IPS DF 6.9 (cell line): ENCODE data around the gene ST6GALNAC6.
A peak's percentile ranks its signal among the peaks of the same experiment; 100 is the strongest.

Source experiments
- DNase-seq: peaks from one replicate; pipeline ENCODE4 v3.0.0-alpha.2; 2013; ENCODE audit warnings: low read depth, low spot score
- H3K27ac ChIP-seq: one replicate; pipeline ENCODE4 v1.5.1; 2013; ENCODE audit warnings: low read length, control low read depth
- H3K27me3 ChIP-seq: 2 replicates; pipeline ENCODE4 v1.6.1; 2013; ENCODE audit warnings: mild to moderate bottlenecking, low read length; ENCODE audit not compliant: control insufficient read depth, insufficient read depth
- H3K36me3 ChIP-seq: 2 replicates; pipeline ENCODE4 v1.6.1; 2013; ENCODE audit warnings: low read length; ENCODE audit not compliant: control insufficient read depth, insufficient read depth
- H3K4me1 ChIP-seq: 2 replicates; pipeline ENCODE4 v1.6.1; 2013; ENCODE audit warnings: low read length; ENCODE audit not compliant: control insufficient read depth, insufficient read depth
- H3K4me3 ChIP-seq: 2 replicates; pipeline ENCODE4 v1.5.1; 2013; ENCODE audit warnings: mild to moderate bottlenecking, low read length
- H3K9me3 ChIP-seq: 2 replicates; pipeline ENCODE4 v1.6.1; 2013; ENCODE audit warnings: low read length, inconsistent platforms; ENCODE audit not compliant: control insufficient read depth, insufficient read depth
- WGBS: extraction: QIAGEN DNeasy Blood & Tissue Kit; methylation state at CpG from one replicate; pipeline ENCODE4 v1.1.7; 2013; ENCODE audit warnings: mixed read lengths, missing lambda C conversion rate; ENCODE audit not compliant: insufficient read length, insufficient coverage; 5-methylcytosine and 5-hydroxymethylcytosine counted together

ST6GALNAC6 gene

DNA sequence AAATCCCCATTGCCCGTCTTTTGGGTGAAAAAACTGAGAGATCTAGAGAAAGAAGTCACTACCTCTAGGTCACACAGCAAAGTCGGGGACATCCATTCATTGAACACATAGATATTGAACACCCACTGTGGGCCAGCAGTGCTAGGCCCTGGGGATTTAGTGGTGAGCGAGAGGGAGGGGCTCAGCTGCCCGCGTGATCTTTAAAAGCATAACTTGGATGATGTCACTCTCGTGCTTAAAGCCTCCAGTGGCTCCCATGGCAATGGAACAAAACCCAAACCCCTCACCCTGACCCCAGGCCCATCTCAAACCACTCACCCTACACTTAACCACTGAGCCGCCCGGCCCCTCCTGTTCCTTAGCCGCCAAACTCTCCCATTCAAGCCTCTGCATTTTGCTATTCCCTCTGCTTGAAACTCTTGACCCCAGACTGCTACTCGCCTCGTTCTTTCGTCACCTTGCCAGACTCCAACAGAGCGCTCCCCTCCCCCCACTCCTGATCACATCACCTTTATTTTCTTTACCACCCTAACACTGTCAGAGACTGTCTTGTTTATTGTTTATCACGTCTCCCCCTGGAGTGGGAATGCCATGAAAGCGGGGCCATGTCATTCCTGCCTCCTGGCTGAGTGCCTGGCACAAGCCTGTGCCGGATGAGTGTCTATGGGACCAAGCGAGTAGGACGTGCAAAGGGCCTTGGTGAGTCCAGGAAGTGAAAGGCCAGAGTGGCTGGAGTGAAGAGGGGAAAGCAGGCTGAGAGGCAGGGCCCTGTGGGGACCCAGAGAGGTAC lies 31.9 kb upstream of the ST6GALNAC6 start:
- DNase-seq = no peak
- H3K27ac ChIP-seq = no peak overlapping the region
- no CpG with 5 or more reads among the region's 18 CpGs for WGBS
- H3K4me3 ChIP-seq = peak overlapping the region; percentile 59; the same call in 1 of the 2 replicates
- H3K27me3 ChIP-seq = no peaks in the 10 kb centered on the region
- peaks cover 16% of the 10 kb centered on the region for H3K4me1 ChIP-seq
- 0 out of 2 replicates have a peak, but pooled peaks cover 2% of the 10 kb centered on the region for H3K36me3 ChIP-seq
- H3K9me3 ChIP-seq = no peaks in the 10 kb centered on the region

- H3K4me1 ChIP-seq = peaks cover 16% of the 10 kb centered on the region
- 0 out of 2 replicates have a peak, but pooled peaks cover 1% of the 10 kb centered on the region for H3K36me3 ChIP-seq
- H3K27me3 ChIP-seq = no peaks in the 10 kb centered on the region
- DNase-seq = no peak
- H3K27ac ChIP-seq = no peak within 1 kb of the TSS
- no CpG with 5 or more reads among the region's 70 CpGs for WGBS
- H3K4me3 ChIP-seq = peak within 1 kb of the TSS; percentile 59
- H3K9me3 ChIP-seq = no peaks in the 10 kb centered on the region
Observed at GRCh38 chr9:127930231-127931091, 31.1 kb upstream of the ST6GALNAC6 start, which contains the start of gene PIP5KL1. PIP5KL1 (minus strand) TSS chr9:127930777; CDS start chr9:127930752, 25 bp downstream.

GRCh38 chr9:127929625-127929979 lies 30.2 kb upstream of the ST6GALNAC6 start:
- H3K27me3 ChIP-seq = no peaks in the 10 kb centered on the region
- no peaks in the 10 kb centered on the region for H3K9me3 ChIP-seq
- DNase-seq = no peak
- no peak overlapping the region for H3K27ac ChIP-seq
- H3K36me3 ChIP-seq = no peaks in the 10 kb centered on the region
- WGBS = no CpG with 5 or more reads among the region's 10 CpGs
- no peak overlapping the region for H3K4me3 ChIP-seq
- peaks cover 16% of the 10 kb centered on the region for H3K4me1 ChIP-seq

DNA sequence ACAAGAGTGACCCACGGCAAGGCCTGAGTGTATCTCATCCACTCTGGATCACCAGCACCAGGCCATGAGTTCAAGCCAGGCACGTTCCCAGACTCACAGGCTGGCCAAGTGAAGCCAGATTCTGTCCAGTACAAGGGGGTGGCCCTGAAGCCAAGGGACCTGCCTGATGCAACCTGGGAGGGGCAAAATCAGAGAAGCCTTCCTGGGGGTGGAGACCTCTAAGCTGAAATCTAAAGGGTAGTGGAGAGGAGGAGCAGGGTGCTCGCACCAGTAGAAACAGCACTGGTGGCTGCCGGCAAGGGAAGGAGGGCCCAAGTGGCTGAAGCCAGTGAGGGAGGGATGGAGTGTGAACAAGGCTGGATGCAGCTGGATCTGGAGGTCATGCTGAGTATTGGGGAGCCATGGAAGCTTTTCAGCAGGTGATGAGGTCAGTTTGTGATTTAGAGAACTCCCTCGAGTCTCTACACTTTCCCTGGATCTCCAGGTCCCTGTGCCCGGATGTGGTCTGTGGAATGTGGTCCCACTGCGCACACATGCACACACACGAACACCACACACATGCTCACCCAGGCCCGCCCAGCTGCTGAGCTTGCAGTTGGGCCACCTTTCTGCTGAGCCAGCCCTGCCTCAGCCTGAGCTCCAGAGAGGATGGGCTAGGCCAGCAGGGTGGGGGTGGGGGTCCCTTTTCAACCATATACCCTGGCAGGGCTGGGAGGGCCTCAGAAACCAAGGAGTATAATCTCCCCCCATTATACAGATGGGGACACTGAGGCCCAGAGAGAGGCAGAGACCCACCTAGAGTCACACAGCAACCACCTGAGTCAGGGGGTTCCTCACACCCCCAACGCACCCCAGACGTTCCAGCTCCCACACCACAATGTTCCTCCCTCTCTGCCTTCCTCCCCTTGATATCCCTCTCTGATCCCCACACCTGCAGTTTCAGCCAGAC lies 29.5 kb upstream of the ST6GALNAC6 start:
- Histone ChIP-seq H3K4me1 (peaks cover 16% of the 10 kb centered on the region), H3K9me3 (no peaks in the 10 kb centered on the region), H3K27ac (no peak overlapping the region), H3K27me3 (no peaks in the 10 kb centered on the region), H3K36me3 (no peaks in the 10 kb centered on the region), H3K4me3 (no peak overlapping the region)
- DNase-seq = no peak
- WGBS = no CpG with 5 or more reads among the region's 11 CpGs

DNA sequence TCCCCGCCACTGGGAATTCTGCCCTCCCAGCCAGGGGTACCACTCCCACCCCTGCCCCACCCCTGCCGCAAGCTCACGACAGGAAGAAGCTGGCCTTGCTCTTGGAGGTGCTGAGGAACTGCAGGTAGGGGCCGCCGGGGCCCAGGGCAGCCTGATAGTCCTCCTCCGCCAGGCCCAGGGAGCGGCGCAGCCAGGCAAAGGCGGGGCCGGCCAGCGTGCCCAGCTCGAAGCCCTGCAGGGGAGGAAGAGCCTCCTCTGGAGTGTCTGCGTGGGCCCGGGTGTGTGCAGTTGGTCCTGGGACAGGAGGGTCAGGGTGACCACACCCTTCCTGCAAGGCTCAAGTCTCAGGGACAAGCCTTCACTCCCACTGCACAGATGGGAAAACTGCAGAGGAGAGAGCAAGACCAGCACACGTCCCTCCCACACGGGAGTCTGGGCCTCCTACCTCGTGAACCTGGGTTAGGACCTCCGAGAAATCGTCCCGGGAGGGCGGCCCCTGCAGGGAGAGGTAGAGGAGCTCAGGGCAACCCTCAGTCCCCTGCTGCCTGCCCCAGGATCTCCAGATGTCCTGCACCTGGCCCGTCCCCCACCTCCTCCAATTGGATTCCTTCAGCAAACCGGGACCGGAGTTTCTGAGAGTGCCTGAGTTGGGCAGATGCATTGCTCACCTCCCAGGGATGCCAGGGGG lies 28.7 kb upstream of the ST6GALNAC6 start:
- Histone ChIP-seq H3K9me3 (no peaks in the 10 kb centered on the region), H3K36me3 (no peaks in the 10 kb centered on the region), H3K27me3 (no peaks in the 10 kb centered on the region), H3K4me1 (peaks cover 16% of the 10 kb centered on the region), H3K4me3 (peak overlapping the region; percentile 45; the same call in 1 of the 2 replicates), H3K27ac (no peak overlapping the region)
- no CpG with 5 or more reads among the region's 24 CpGs for WGBS
- DNase-seq = no peak

DNA sequence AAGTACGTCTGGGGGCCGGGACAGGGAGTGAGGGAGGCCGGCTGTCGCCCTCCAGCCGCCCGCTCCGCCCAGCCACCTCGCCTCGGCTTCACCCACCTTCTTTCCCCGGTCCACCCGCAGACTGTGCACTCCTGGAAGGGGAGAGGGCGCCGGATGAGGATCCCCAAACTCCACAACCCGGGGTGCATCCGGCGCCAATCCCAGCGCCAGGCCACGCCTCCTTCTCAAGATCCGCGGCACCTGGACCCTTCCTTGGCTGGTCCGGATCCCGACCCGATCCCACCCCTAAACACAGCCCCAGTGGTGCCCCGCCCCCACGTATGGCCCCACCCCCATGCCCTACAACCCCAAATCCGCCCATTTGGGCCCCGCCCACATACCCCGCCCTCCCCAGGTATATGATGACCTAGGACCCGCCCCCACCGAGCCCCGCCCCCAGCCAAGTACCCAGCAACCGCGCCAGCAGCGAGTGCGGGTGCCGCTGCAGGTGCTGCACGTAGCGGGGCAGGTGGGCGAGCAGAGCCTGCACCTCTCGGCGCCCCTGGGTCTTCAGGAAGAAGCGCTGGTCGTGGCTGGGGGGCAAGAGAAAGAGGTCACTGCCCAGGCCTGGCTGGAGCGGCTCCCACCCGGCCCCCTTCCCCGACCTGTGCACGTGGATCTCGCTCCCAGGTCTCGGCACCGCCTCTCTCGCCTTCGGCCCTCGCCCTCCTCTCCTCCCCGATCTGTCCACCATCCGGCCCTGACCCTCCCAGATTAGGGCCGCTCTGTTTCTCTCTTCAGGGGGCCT lies 28.0 kb upstream of the ST6GALNAC6 start:
- Histone ChIP-seq H3K27me3 (no peaks in the 10 kb centered on the region), H3K4me1 (peaks cover 16% of the 10 kb centered on the region), H3K4me3 (peak overlapping the region; percentile 49; the same call in 1 of the 2 replicates), H3K9me3 (no peaks in the 10 kb centered on the region), H3K27ac (no peak overlapping the region), H3K36me3 (no peaks in the 10 kb centered on the region)
- no CpG with 5 or more reads among the region's 56 CpGs for WGBS
- no peak for DNase-seq

GRCh38 chr9:127926906-127927200 lies 27.4 kb upstream of the ST6GALNAC6 start:
- peak overlapping the region; percentile 49; the same call in 1 of the 2 replicates for H3K4me3 ChIP-seq
- H3K27me3 ChIP-seq = no peaks in the 10 kb centered on the region
- no peak for DNase-seq
- no peaks in the 10 kb centered on the region for H3K36me3 ChIP-seq
- no peaks in the 10 kb centered on the region for H3K9me3 ChIP-seq
- peaks cover 16% of the 10 kb centered on the region for H3K4me1 ChIP-seq
- WGBS = no CpG with 5 or more reads among the region's 19 CpGs
- H3K27ac ChIP-seq = no peak overlapping the region

GRCh38 chr9:127925959-127926905 lies 26.8 kb upstream of the ST6GALNAC6 start:
- peak overlapping the region; percentile 49; the same call in 1 of the 2 replicates for H3K4me3 ChIP-seq
- no peak for DNase-seq
- H3K27ac ChIP-seq = no peak overlapping the region
- no peaks in the 10 kb centered on the region for H3K9me3 ChIP-seq
- no peaks in the 10 kb centered on the region for H3K27me3 ChIP-seq
- WGBS = no CpG with 5 or more reads among the region's 14 CpGs
- no peaks in the 10 kb centered on the region for H3K36me3 ChIP-seq
- peaks cover 12% of the 10 kb centered on the region for H3K4me1 ChIP-seq
